Large intestine (tissue), 12 donors: Measurements from ENCODE around the gene MORC4. TPM values are rescaled to one million over a fixed set of nuclear protein-coding genes. Genes with fewer than 3 reads are reported as not detected.

ENCODE experiments used
- DNase-seq, 2 donors: peaks; one replicate each; pipeline versions ENCODE4 v3.0.0 to v3.0.0-alpha.2; 2013
- H3K27ac ChIP-seq: one replicate; pipeline ENCODE4 v1.5.1; 2013; ENCODE audit warnings: low read length
- H3K27me3 ChIP-seq: 2 replicates; pipeline ENCODE4 v1.6.1; 2013; ENCODE audit warnings: low read length; ENCODE audit not compliant: control insufficient read depth, insufficient read depth
- H3K36me3 ChIP-seq: 2 replicates; pipeline ENCODE4 v1.6.1; 2013; ENCODE audit warnings: low read length; ENCODE audit not compliant: control insufficient read depth, insufficient read depth
- H3K4me1 ChIP-seq: one replicate; pipeline ENCODE4 v1.6.1; 2013; ENCODE audit warnings: low read length; ENCODE audit not compliant: control insufficient read depth, insufficient read depth
- H3K4me3 ChIP-seq: one replicate; pipeline ENCODE4 v1.5.1; 2013; ENCODE audit warnings: low read length
- H3K9me3 ChIP-seq: one replicate; pipeline ENCODE4 v1.6.1; 2013; ENCODE audit warnings: mild to moderate bottlenecking, low read depth, low read length, moderate library complexity; ENCODE audit not compliant: control insufficient read depth
- WGBS: methylation state at CpG from one replicate; pipeline ENCODE4 v1.1.5; 2013; ENCODE audit warnings: low lambda C conversion rate; ENCODE audit not compliant: insufficient coverage; 5-methylcytosine and 5-hydroxymethylcytosine counted together
- long read RNA-seq, 11 donors: transcript quantifications; one replicate each; lab custom pipeline, GENCODE V29; 2026
- polyA plus RNA-seq: library from polyadenylated mRNA; unstranded; fragments of 120-200 nt; gene quantifications from one replicate; pipeline ENCODE4 v1.2.1, GENCODE V29; 2013

MORC4 gene
- 15.2 TPM for polyA plus RNA-seq
- long read RNA-seq, donor 1: 0 reads
- long read RNA-seq, donor 2, partial matches to known transcripts: 217 of 222 reads
- long read RNA-seq, donor 2, other reads (novel, unspliced or antisense): 5 of 222 reads
- long read RNA-seq, donor 3, partial matches to known transcripts: 20 of 26 reads
- long read RNA-seq, donor 3, other reads (novel, unspliced or antisense): 5 of 26 reads
- long read RNA-seq, donor 4: 0 reads
- long read RNA-seq, donor 5: 0 reads
- long read RNA-seq, donor 6, partial matches to known transcripts: 5 of 8 reads
- long read RNA-seq, donor 6, other reads (novel, unspliced or antisense): 0 of 8 reads
- long read RNA-seq, donor 7, partial matches to known transcripts: 0 of 3 reads
- long read RNA-seq, donor 7, other reads (novel, unspliced or antisense): 0 of 3 reads
- long read RNA-seq, donor 8, partial matches to known transcripts: 0 of 2 reads
- long read RNA-seq, donor 8, other reads (novel, unspliced or antisense): 0 of 2 reads
- long read RNA-seq, donor 9, partial matches to known transcripts: 0 of 2 reads
- long read RNA-seq, donor 9, other reads (novel, unspliced or antisense): 0 of 2 reads
- long read RNA-seq, donor 10, partial matches to known transcripts: 0 of 1 reads
- long read RNA-seq, donor 10, other reads (novel, unspliced or antisense): 0 of 1 reads
- long read RNA-seq, donor 11, partial matches to known transcripts: 0 of 1 reads
- long read RNA-seq, donor 11, other reads (novel, unspliced or antisense): 0 of 1 reads

DNA sequence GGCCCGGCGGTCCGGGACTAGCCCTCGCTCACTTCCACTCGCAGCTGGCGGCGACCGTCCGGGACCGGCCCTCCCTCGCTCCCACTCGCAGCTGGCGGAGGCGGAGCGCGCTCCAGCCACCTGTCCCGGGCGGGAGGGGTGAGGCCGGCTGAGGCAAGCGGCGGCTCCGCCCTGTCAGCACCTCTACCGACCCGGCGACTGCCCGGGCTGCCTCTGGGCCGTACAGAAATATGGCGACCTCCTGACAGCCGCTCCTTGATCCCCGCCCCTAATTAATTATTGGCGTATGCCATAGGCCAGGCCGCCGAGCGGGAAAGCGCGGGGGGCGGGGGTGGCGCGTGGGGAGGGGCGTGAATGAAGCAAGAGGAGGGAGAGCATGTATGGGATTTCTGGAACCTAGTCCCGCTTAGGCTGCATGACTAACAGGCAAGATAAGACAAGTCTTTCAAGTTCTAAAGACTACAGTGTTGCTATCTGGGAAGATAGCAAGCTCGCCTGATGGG is at the start of gene MORC4:
Gene MORC4, minus strand, starts transcription at position 200 of the 503 bp plus-strand sequence. CDS start 243 bp downstream, outside the sequence.
- Histone ChIP-seq H3K36me3 (no peaks in the 10 kb centered on the region), H3K4me3 (peak within 1 kb of the TSS; percentile 54), H3K9me3 (no peaks in the 10 kb centered on the region), H3K4me1 (no peaks in the 10 kb centered on the region), H3K27me3 (no peaks in the 10 kb centered on the region), H3K27ac (peak within 1 kb of the TSS; percentile 48)
- WGBS: no CpG with 5 or more reads among the region's 42 CpGs
- DNase-seq: peak; percentile 73 to 89

DNA sequence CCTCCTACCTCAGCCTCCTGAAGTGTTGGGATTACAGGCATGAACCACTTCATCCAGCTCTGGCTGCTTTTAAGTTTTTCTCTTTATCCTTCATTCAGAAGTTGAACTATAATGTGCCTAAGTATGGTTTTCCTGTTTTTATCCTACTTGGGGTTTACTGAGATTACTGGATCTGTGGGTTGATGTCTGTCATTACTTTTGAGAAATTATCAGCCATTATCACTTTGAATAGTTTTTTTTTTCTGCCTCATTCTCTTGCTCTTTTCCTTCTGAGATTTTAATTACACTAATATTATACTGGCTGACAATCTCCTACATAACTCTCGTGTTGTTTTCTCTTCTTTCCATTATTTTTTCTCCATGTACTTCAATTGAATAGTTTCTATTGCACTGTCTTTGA is 47.6 kb upstream of the MORC4 start:
- Histone ChIP-seq H3K4me3 (no peak overlapping the region), H3K36me3 (no peaks in the 10 kb centered on the region), H3K27me3 (no peaks in the 10 kb centered on the region), H3K4me1 (no peaks in the 10 kb centered on the region), H3K9me3 (no peaks in the 10 kb centered on the region), H3K27ac (no peak overlapping the region)
- no peak for DNase-seq
- 60% methylated on average over 1 of the region's 1 CpG for WGBS

DNA sequence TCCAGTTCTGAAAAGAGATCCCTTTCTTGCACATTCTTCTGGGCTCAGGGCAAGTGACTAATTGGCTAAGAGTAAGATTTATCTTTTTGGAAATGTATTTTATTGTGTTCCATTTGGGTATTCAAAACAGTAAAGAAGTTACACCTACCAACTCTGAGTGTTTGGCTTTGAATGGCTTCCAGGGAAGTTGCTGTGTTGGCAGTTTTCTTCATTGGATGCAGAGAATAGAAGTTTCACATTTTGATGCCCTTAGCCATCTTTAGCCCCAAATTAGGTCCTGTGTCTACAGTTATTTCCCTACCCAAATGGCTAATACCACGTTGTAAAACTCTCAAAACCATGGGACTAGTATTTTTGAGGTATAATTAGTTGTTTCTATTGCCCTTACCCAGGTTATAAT is 29.7 kb upstream of the MORC4 start:
- Histone ChIP-seq H3K27me3 (no peaks in the 10 kb centered on the region), H3K4me3 (no peak overlapping the region), H3K36me3 (no peaks in the 10 kb centered on the region), H3K4me1 (no peaks in the 10 kb centered on the region), H3K27ac (no peak overlapping the region), H3K9me3 (no peaks in the 10 kb centered on the region)
- DNase-seq: no peak
- no CpG with 5 or more reads among the region's 1 CpG for WGBS

DNA sequence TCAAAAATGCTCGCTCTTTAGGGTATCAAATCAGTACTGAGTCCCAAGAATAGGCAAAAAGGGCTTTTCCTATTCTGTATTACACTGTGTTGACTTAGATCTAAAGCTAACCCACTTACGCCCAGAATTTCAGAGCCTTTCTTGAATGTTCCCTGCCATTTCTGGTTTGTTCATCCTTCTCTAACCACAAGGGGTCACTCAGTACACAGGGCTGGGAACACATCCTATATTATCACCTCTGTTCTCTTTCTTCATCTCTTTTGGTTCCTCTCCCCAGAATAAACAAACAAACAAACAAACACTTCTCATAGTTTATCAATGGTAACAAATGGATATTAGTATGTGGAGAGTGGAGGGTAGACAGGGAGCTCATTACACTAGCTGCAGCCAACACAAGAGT is 25.5 kb upstream of the MORC4 start:
- Histone ChIP-seq H3K27me3 (no peaks in the 10 kb centered on the region), H3K4me3 (no peak overlapping the region), H3K27ac (no peak overlapping the region), H3K4me1 (no peaks in the 10 kb centered on the region), H3K36me3 (no peaks in the 10 kb centered on the region), H3K9me3 (no peaks in the 10 kb centered on the region)
- no CpG with 5 or more reads among the region's 2 CpGs for WGBS
- DNase-seq: peak; percentile 5 to 7

DNA sequence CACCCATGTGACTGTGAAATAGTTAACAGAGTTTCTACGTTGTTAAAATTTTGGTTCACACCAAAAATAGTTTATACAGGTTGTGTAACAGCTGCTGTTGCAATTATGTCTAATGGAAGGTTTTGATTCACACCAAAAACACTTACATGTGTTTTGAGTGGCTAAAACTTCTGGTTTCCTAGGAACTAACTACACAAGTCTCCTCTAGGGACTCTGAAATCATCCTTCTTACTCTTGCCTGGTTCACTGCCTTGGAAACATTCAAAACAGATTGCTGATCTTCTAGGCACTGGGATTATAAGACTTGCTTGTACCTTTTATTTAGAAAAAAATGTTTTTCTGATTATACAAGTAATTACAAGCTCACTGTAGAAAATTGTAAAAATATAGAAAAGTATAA is 14.9 kb upstream of the MORC4 start:
- DNase-seq: no peak
- no peaks in the 10 kb centered on the region for H3K27me3 ChIP-seq
- no peaks in the 10 kb centered on the region for H3K9me3 ChIP-seq
- WGBS: no CpG with 5 or more reads among the region's 1 CpG
- no peak overlapping the region for H3K27ac ChIP-seq
- H3K36me3 ChIP-seq: no peaks in the 10 kb centered on the region
- no peaks in the 10 kb centered on the region for H3K4me1 ChIP-seq
- H3K4me3 ChIP-seq: no peak overlapping the region

GRCh38 chrX:107008034-107008433 is 8.0 kb upstream of the MORC4 start:
- H3K9me3 ChIP-seq: no peaks in the 10 kb centered on the region
- H3K4me1 ChIP-seq: no peaks in the 10 kb centered on the region
- DNase-seq: no peak
- H3K4me3 ChIP-seq: no peak overlapping the region
- no peaks in the 10 kb centered on the region for H3K36me3 ChIP-seq
- H3K27ac ChIP-seq: no peak overlapping the region
- H3K27me3 ChIP-seq: no peaks in the 10 kb centered on the region
- no CpG with 5 or more reads among the region's 4 CpGs for WGBS

DNA sequence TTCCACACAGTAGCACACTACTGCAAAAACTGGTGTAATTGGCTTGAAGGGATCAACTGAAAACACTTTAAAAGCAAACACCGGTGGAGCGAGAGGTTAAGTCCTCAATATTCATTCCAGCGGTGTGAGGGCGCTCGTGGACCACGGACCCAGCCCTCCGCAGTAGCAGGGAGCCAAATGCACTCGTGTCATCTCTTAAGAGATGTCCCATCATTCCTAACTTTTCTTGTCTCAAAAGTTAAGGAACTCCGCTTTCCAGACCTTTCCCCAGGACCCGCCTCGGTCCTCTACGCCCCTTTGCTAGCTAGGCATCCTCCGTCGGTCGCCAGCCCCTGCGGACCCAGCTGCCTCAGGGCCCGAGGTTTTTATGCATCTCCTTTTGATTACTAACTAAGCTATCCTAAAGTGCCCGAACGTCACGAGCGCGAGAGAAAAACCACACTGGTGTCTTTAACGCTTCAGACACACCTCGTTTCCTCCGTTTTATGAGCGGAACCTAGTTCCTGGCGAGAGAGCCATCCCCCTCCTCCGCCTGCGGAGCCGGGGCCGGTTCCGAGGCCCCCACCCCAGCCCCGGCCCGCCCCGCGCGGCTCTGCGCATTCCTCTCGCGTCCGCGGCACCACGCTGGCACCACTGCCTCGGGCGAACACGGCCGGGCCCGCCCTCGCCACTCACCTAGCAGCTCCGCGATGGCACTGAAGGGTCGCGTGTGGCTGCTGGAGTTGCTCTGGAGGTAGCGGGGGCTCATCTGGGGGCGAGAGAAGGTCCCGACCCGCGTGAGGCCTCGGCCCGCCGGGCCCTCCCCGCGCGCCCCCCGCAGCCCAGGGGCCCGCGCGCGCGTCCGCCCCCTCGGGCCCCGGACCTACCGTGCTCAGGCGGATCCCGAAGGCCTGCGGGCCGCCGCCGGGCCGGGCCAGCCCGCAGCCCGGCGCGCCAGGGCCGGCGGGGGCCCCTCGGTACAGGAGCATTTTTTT is 723 bp downstream of the MORC4 start:
- Histone ChIP-seq H3K4me3 (peak overlapping the region; percentile 54), H3K27me3 (no peaks in the 10 kb centered on the region), H3K4me1 (no peaks in the 10 kb centered on the region), H3K9me3 (no peaks in the 10 kb centered on the region), H3K27ac (peak overlapping the region; percentile 45), H3K36me3 (no peaks in the 10 kb centered on the region)
- peak; percentile 15 to 66 for DNase-seq
- no CpG with 5 or more reads among the region's 88 CpGs for WGBS

- no peak for DNase-seq
- H3K27ac ChIP-seq: no peak overlapping the region
- H3K27me3 ChIP-seq: no peaks in the 10 kb centered on the region
- 80% methylated on average over 1 of the region's 3 CpGs for WGBS
- no peaks in the 10 kb centered on the region for H3K4me1 ChIP-seq
- no peaks in the 10 kb centered on the region for H3K9me3 ChIP-seq
- no peak overlapping the region for H3K4me3 ChIP-seq
- no peaks in the 10 kb centered on the region for H3K36me3 ChIP-seq
Measured at GRCh38 chrX:106997611-106998010, 2.4 kb downstream of the MORC4 start.

- 100% methylated on average over 1 of the region's 2 CpGs for WGBS
- H3K4me3 ChIP-seq: no peak overlapping the region
- H3K36me3 ChIP-seq: no peaks in the 10 kb centered on the region
- no peaks in the 10 kb centered on the region for H3K4me1 ChIP-seq
- no peak overlapping the region for H3K27ac ChIP-seq
- no peaks in the 10 kb centered on the region for H3K27me3 ChIP-seq
- no peaks in the 10 kb centered on the region for H3K9me3 ChIP-seq
- no peak for DNase-seq
Measured at GRCh38 chrX:106995678-106996077, 4.3 kb downstream of the MORC4 start.

GRCh38 chrX:106987488-106987887 is 12.5 kb downstream of the MORC4 start:
- H3K9me3 ChIP-seq: no peaks in the 10 kb centered on the region
- WGBS: no CpG with 5 or more reads among the region's 2 CpGs
- no peak for DNase-seq
- no peaks in the 10 kb centered on the region for H3K4me1 ChIP-seq
- no peak overlapping the region for H3K4me3 ChIP-seq
- no peak overlapping the region for H3K27ac ChIP-seq
- H3K36me3 ChIP-seq: no peaks in the 10 kb centered on the region
- H3K27me3 ChIP-seq: no peaks in the 10 kb centered on the region
